Natural killer cell (primary cell): ENCODE data around the gene STK24. TPM values are rescaled to one million over a fixed set of nuclear protein-coding genes. Genes with fewer than 3 reads are reported as not detected.

Experiments used
- ATAC-seq, 3 donors: fragments of 150-1000 bp in 2 of 3; fragments of 200-7000 bp in 1 of 3; cut with Tn5 transposase; 1 replicate in 1 of 3; 2 replicates in 2 of 3; pipeline ENCODE4 v1.10.0; 2021; ENCODE audit warnings: mild to moderate bottlenecking in 2 of 3, moderate library complexity in 2 of 3
- DNase-seq, 2 donors: peaks; one replicate each; pipeline versions ENCODE4 v3.0.0 to v3.0.0-alpha.2; 2013 to 2021; ENCODE audit warnings: mixed read lengths in 1 of 2
- H3K27ac ChIP-seq: one replicate; pipeline ENCODE4 v1.5.1; 2013; ENCODE audit warnings: mild to moderate bottlenecking, low read length
- H3K27me3 ChIP-seq: one replicate; pipeline ENCODE4 v1.6.1; 2013; ENCODE audit warnings: low read length; ENCODE audit not compliant: control insufficient read depth, insufficient read depth
- H3K36me3 ChIP-seq: one replicate; pipeline ENCODE4 v1.6.1; 2013; ENCODE audit warnings: low read length; ENCODE audit not compliant: control insufficient read depth, insufficient read depth
- H3K4me1 ChIP-seq: one replicate; pipeline ENCODE4 v1.6.1; 2013; ENCODE audit warnings: low read length; ENCODE audit not compliant: control insufficient read depth, insufficient read depth
- H3K4me3 ChIP-seq: one replicate; pipeline ENCODE4 v1.5.1; 2013; ENCODE audit warnings: low read length
- H3K9me3 ChIP-seq: one replicate; pipeline ENCODE4 v1.6.1; 2013; ENCODE audit warnings: low read length; ENCODE audit not compliant: control insufficient read depth, insufficient read depth
- H3K27ac Mint-ChIP-seq, 2 donors: one replicate each; pipeline ENCODE4 v1.8.0; 2022; ENCODE audit warnings: mild to moderate bottlenecking in 2 of 2, mixed read lengths in 2 of 2, moderate library complexity in 1 of 2
- H3K27me3 Mint-ChIP-seq, 2 donors: one replicate each; pipeline ENCODE4 v1.8.0; 2022; ENCODE audit warnings: low read depth in 2 of 2, mixed read lengths in 2 of 2
- H3K36me3 Mint-ChIP-seq: one replicate; pipeline ENCODE4 v1.8.0; 2022; ENCODE audit warnings: mixed read lengths
- H3K4me1 Mint-ChIP-seq, 2 donors: one replicate each; pipeline ENCODE4 v1.8.0; 2022; ENCODE audit warnings: mixed read lengths in 2 of 2
- H3K4me3 Mint-ChIP-seq: one replicate; pipeline ENCODE4 v1.8.0; 2022; ENCODE audit warnings: mild to moderate bottlenecking, moderate library complexity, mixed read lengths
- H3K9me3 Mint-ChIP-seq, 2 donors: one replicate each; pipeline ENCODE4 v1.8.0; 2022; ENCODE audit warnings: mixed read lengths in 2 of 2
- WGBS: methylation state at CpG from one replicate; pipeline ENCODE4 v1.1.7; 2013; ENCODE audit warnings: missing lambda C conversion rate; ENCODE audit not compliant: insufficient coverage; 5-methylcytosine and 5-hydroxymethylcytosine counted together
- intact Hi-C: fragments of 100-400 bp; cut with micrococcal nuclease; formaldehyde crosslinking; loops from one replicate; pipeline ENCODE4 v1.14.2; 2022
- total RNA-seq, 4 donors: library from RNA; stranded (reverse); fragments of 120-200 nt in 1 of 4; gene quantifications; one replicate each; pipeline versions ENCODE4 v1.2.3 to v1.2.4, GENCODE V29; 2013 to 2022
- TF ChIP-seq, protein P1 (sequence below): fragments of 200-600 bp; IDR thresholded peaks from one replicate; pipeline ENCODE4 v1.8.0; 2022; ENCODE audit warnings: antibody characterized with exemption

The STK24 gene
- total RNA-seq, 3 donors from 2014 or later (not counting 1 experiment from before 2014, with no cell fraction given) = 64.5 to 78.4 (median 70.4) TPM

DNA sequence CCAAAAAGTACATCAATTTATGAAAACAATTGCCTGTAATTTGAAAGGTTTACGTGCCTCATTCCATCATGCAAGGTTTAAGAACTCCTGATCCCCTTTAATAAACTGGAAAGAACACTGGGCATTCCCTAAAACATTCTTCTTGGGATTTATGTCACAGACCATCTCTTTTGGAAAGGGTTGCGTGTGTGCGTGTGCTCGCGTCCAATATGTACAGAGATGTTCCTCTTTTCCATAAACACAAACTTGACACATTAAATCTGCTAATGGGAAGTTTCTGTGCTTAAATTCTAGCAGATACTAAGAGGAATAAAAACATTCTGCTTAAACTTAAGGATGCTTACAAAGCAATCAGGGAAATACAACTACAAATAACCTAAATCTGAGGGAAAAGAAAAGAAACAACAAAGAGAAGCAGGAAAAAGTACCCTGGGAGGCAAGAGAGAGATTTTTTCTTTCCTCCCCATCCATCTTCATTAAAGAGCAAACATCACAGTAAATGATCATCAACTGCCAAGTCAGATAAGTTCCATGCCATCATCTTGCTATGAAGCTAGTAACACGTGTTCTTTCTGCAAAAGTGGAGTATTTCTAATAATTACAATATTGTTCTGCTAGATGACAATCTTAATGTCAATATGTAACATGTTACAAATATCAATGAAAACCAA is 83.7 kb downstream of the STK24 start:
- Mint-ChIP-seq H3K4me1 (peaks cover 44 to 69% of the 10 kb centered on the region in 2 donors), H3K27ac (no peak overlapping the region), H3K27me3 (no peaks in the 10 kb centered on the region), H3K9me3 (no peaks in the 10 kb centered on the region), H3K36me3 (no peaks in the 10 kb centered on the region), H3K4me3 (no peak overlapping the region)
- no peaks in the 10 kb centered on the region for H3K36me3 ChIP-seq
- H3K4me1 ChIP-seq = peaks cover 3% of the 10 kb centered on the region
- no peak overlapping the region for H3K27ac ChIP-seq
- no peak overlapping the region for H3K4me3 ChIP-seq
- no peak for DNase-seq
- intact Hi-C loops = no loop called here
- 94% methylated on average over 5 of the region's 6 CpGs for WGBS
- TF ChIP-seq, protein P1, sequence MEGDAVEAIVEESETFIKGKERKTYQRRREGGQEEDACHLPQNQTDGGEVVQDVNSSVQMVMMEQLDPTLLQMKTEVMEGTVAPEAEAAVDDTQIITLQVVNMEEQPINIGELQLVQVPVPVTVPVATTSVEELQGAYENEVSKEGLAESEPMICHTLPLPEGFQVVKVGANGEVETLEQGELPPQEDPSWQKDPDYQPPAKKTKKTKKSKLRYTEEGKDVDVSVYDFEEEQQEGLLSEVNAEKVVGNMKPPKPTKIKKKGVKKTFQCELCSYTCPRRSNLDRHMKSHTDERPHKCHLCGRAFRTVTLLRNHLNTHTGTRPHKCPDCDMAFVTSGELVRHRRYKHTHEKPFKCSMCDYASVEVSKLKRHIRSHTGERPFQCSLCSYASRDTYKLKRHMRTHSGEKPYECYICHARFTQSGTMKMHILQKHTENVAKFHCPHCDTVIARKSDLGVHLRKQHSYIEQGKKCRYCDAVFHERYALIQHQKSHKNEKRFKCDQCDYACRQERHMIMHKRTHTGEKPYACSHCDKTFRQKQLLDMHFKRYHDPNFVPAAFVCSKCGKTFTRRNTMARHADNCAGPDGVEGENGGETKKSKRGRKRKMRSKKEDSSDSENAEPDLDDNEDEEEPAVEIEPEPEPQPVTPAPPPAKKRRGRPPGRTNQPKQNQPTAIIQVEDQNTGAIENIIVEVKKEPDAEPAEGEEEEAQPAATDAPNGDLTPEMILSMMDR = no peak
- H3K27me3 ChIP-seq = no peaks in the 10 kb centered on the region
- H3K9me3 ChIP-seq = no peaks in the 10 kb centered on the region
- no peak for ATAC-seq

DNA sequence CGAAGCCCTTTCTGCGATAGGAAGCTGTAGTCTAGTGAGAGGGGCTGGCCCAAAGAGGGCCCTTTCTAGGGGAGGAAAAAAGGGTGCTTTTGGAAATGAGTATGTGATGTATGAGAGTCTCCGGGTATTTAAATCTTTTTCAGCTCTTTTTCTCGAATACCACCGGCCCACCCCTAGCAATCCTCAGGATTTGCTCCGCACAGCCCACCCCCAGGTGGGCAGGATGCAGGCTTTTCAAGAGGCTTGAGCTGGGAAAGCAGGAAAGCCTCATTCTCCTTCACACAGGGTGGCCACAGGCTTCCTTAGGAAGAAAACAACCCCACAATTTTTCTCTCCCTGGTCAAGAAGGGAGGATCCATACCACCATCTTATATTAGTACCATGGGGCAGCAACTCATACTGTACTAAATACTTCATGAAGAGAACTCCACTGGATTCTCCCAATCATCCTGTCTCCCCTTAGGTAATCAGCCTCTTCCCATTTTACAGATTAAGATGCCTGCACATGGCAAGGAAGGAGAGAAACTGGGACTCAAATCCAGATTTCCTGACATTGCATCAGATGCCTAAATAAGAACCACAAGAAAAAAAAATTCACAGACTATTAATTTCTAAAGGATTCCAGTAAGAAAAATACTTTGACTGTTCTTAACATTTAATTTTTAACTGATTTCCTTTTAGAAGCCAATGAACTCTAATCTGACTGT is 84.4 kb downstream of the STK24 start:
- H3K4me1 Mint-ChIP-seq = peaks cover 39 to 65% of the 10 kb centered on the region in 2 donors
- DNase-seq (no peak), ATAC-seq (no peak)
- WGBS = 98% methylated on average over 6 of the region's 6 CpGs
- H3K9me3 Mint-ChIP-seq = no peaks in the 10 kb centered on the region
- no peaks in the 10 kb centered on the region for H3K27me3 Mint-ChIP-seq
- H3K4me1 ChIP-seq = peaks cover 6% of the 10 kb centered on the region
- no peak overlapping the region for H3K27ac ChIP-seq
- H3K9me3 ChIP-seq = no peaks in the 10 kb centered on the region
- TF ChIP-seq, protein P1 = no peak
- H3K27me3 ChIP-seq = no peaks in the 10 kb centered on the region
- no peaks in the 10 kb centered on the region for H3K36me3 ChIP-seq
- H3K4me3 ChIP-seq = no peak overlapping the region
- no peaks in the 10 kb centered on the region for H3K36me3 Mint-ChIP-seq
- no peak overlapping the region for H3K4me3 Mint-ChIP-seq
- H3K27ac Mint-ChIP-seq = no peak overlapping the region
- intact Hi-C loops = no loop called here

DNA sequence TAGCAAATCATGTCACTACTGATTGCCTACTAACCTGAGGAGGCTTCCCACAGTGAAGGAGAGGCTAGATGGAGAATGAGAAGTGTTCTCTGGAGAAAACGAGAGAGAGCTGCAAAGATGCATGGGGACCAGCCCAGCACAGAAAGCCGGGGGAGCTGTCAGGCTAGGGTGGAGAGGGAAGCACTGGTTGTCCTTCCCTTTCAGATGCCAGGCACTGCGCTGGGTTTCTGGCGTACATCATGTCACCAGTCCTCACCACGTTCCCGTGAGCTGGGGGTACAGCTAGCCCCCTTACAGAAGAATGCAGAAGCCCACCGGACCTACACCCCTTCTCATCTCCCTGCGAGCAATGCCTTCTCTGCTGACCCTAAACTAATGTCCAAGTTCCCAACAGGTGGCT is 86.0 kb downstream of the STK24 start:
- no peak overlapping the region for H3K27ac ChIP-seq
- H3K4me3 Mint-ChIP-seq = no peak overlapping the region
- no peak overlapping the region for H3K4me3 ChIP-seq
- H3K27ac Mint-ChIP-seq = no peak overlapping the region
- TF ChIP-seq, protein P1 = no peak
- H3K4me1 ChIP-seq = peaks cover 13% of the 10 kb centered on the region
- DNase-seq = no peak
- no peaks in the 10 kb centered on the region for H3K27me3 Mint-ChIP-seq
- no peaks in the 10 kb centered on the region for H3K27me3 ChIP-seq
- ATAC-seq = no peak
- no peaks in the 10 kb centered on the region for H3K9me3 Mint-ChIP-seq
- H3K36me3 ChIP-seq = no peaks in the 10 kb centered on the region
- peaks cover 34 to 61% of the 10 kb centered on the region in 2 donors for H3K4me1 Mint-ChIP-seq
- no peaks in the 10 kb centered on the region for H3K9me3 ChIP-seq
- no peaks in the 10 kb centered on the region for H3K36me3 Mint-ChIP-seq
- intact Hi-C loops = no loop called here
- 90% methylated on average over 7 of the region's 8 CpGs for WGBS
